NCI-H1105 (cell line): ENCODE measurements around the gene PDE6D.
A peak's percentile ranks its signal among the peaks of the same experiment; 100 is the strongest.

Experiments used
- DNase-seq: peaks from one replicate; lab custom pipeline; 2025; lab: John Stamatoyannopoulos, UW

Gene PDE6D

DNA sequence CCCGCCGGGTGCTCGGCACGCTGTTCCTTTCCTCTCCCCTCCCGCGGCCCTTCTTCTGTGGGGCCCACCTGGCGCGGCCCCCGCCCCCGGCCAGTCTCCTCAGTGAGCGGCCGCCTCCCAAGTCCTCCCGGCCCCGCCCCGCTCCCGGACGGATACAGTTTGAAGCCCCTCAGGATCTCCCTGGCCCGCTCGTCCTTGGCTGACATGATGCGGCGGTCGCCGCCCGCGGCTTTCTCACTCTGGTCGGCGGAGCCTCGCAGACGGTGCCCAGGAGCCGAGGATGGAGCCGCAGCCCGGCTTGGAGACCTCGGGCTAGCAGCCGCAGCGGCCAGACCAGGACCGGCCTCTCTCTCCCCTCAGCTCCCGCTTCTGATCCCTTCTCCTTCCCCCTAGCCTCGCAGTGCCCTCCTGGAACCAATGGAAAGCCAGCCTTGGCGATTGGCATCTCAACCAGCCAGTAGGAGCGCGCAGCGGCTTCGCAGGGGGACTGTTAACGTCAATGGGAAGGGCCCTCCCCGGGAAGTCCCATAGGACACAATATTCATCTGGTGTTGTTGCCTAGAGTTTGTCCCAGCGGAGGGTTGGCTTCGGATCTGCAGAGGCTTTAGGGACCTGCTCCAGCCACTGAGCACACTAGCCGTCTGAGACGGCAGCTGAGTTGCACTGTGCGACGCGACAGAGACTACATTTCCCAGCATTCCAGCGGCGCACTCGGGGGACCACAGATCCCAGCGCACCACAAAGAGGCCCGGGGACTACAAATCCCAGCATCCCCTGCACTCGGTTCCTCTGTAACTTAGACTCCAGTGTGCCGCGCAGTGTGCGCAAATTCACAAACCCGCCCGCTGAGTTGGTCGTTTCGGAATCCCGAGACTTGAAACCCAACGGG lies at the start of gene PDE6D:
PDE6D (minus strand) TSS at position 374 of the 889 bp plus-strand sequence; CDS start at position 206, 168 bp downstream.
- peak; percentile 80 for DNase-seq

DNA sequence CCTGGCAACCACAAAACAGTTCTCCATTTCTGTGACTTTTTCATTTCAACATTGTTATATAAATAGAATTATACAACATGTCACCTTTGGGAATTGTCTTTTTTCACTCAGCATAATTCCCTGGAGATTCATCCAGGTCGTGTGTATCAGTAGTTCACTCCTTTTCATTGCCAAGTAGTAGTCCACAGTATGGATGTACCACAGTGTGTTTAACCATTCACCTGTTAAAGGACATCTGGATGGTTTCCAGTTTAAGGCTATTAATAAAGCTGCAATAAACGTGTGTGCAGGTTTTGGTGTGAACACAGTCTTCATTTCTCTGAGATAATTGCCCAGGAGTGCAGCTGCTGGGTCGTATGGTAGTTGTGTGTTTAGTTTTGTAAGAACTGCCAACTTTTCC lies 40.8 kb upstream of the PDE6D start:
- DNase-seq = no peak

DNA sequence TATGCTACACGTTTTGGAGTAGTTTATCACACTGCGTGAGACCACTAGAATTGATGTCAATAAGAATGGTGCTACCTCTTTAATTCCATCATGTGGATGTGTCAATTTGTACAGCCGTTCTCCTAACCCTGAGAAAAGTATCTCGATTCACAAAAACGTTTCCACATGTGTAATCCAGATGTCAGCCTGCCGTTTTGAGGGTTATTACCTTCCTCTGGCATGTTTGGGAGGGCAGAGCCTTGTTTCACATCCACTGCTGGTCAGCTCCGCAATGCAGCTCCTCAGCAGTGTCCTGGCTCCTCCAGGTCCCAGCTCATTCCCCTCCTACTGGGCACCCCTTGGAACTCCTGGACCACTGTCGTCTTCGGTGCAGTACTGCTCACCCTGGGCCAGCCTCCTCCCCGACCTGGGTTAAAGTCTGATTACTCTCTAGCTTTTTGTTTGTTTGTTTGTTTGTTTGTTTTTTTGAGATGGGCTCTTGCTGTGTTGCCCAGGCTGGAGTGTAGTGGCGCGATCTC lies 39.8 kb upstream of the PDE6D start:
- DNase-seq = no peak

- no peak for DNase-seq
Observed at GRCh38 chr2:231819447-231820042, 38.5 kb upstream of the PDE6D start.

GRCh38 chr2:231816327-231817026 lies 35.4 kb upstream of the PDE6D start:
- DNase-seq = no peak

DNA sequence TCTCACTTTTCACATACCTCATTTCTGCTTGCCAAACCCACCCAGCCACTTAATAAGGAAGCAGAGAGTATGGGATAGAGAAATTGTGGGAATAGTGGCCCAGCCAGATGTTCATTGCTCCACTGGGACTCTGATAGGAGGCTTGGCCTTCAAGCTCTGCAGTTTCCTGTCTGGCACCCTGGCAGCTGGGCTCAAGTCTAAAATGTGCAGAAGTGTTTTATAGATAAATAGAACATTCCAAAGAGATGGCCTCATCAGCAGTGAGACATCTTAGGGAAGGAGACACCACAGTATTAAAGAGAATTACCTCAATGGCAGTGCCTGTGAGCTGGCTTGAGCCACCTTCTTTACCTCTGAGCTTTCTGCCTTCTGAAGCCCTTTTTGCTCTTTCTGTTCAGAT lies 29.8 kb upstream of the PDE6D start:
- DNase-seq = no peak

DNA sequence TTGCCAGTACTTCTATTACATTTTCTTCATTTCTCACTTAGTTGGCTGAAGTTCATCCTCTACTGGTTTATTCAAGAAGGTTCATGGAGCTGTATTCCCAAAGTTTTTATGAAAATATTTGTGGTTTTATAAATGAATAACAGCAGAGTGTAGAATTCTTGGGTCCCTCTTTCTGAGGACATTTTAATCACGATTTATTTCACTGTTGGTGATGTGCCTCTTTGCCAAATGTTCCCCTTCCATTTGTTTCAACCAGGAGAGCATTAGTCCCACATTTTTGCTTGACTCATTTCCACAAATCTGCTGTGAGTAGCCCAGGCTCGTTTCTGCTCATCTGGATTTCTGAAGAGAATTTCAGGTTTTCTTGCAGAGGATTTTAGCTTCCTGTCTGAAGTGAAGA lies 25.9 kb upstream of the PDE6D start:
- DNase-seq = no peak

- DNase-seq = no peak
Observed at GRCh38 chr2:231803501-231804138, 22.5 kb upstream of the PDE6D start.

- DNase-seq = peak; percentile 37
Observed at GRCh38 chr2:231800493-231801091, 19.5 kb upstream of the PDE6D start.

GRCh38 chr2:231795525-231796327 lies 14.6 kb upstream of the PDE6D start:
- DNase-seq = peak; percentile 72

GRCh38 chr2:231794383-231794782 lies 13.3 kb upstream of the PDE6D start:
- no peak for DNase-seq

GRCh38 chr2:231791107-231791506 lies 10.0 kb upstream of the PDE6D start:
- no peak for DNase-seq

GRCh38 chr2:231786917-231787292 lies 5.8 kb upstream of the PDE6D start:
- no peak for DNase-seq

DNA sequence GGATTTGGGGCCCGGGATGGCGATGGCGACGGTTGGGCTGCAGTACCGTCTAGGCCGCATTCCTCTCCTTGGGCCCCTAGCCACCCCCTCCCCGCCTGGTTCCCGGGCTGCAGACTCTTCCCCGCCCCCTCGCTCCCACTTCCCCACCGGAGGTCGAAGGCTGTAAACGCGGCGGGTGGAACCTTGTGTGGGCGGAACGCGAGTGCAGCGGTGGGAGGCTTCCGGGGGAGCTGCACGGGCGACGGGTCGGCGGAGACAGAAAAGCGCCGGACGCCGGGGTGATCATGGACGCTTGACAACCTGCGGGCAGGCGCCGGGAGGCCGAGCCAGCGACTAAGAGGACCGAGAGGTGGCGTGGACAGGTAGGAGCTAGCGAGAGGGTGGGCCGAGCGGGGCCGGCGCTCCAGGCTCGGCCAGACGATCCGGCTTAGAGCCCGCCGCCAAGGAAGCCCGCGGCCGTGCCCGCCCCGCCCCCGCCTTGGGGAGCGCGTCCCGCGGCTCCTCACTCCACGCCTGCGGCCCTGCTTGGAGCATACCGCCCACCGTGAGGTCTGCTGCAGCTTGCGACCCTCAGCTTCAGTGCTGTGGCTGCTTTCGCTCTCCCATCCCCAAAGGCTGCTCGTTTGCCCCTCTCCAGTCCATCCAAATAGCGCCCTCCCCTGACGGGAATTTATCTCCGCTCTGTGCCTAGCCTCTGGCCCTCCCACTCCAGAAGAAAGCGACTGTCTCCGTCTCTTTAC lies 5.3 kb upstream of the PDE6D start, which contains the start of gene COPS7B:
COPS7B (plus strand) TSS at position 269 of the 740 bp plus-strand sequence. CDS start 2,126 bp downstream, outside the sequence.
- peak; percentile 55 for DNase-seq

DNA sequence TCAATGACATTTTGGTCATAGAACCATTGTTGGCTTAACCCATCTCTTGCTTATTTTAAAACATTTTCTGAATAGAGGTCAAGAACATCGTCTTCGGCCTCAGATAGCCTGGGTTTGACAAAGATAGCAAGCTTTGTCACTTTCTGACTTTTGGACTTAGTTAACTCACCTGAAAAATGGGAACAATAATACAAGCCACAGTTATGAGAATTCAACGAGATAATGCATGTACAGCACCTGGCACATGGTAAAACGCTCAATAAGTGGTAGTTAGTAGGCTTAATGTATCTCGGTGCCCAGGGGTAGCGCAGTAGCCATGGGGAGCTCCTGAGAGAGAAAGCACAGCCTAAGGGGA lies 4.7 kb upstream of the PDE6D start:
- DNase-seq = no peak

DNA sequence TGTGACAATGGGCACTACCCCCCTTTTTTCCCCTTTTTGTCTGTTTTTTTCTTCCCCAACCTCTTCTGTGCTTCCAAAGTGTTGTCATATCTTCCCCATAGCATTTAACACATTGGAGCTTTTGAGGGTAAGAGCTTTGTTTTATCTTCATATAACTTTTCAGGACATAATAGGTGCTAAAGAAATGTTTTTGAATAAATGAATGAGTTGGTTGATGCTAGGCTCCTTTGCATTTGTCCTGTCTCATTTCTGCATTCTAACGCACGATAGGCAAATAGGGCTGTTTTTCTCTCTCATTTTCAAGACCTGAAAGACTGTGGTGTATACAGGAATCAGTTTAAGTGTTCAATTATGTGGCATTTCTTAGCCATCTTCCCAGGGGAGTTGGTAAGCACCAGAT lies 4.3 kb upstream of the PDE6D start:
- no peak for DNase-seq

DNA sequence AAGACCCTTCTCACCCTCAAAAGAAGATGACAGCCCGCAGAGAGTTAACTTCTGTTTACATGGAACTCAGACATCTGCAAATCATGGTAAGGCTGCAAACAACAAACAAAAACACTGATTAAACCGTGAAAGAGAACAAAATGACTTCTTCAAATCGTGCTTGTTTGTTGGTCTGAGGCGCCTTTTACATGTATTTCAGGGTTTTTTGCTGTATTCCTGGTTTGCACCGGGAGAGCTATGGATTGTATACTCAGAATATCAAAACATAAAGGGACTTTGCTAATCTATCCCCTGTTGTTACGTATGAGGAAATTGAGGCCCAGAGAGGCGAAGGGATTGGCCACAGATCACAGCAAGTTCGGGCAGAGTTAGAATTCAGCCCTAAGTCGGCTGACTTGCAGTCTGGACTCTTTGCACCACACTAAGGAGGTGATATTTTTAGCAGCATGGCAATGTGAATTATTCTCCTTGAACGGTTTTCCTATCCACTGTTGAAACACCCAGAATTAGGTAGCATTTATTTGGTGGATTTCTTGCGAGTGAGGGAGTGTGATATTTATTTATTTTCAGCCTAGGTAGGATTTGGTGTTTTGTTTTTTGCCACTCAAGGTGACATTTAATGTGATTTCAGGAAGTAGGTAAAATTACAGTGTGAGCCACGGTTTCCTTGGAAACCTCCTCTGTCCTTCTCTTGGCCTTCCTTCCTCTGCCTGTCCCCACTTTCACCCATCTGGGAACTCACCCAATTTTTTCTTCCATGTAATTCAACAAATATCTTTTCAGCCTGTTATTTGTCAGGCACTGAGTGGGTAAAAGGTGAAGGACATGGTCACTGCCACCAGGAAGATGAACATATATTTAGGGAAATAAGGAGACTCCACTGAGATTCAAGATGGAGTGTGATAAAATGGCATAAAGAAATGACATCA lies 980 bp upstream of the PDE6D start:
- no peak for DNase-seq

- DNase-seq = no peak
Observed at GRCh38 chr2:231780123-231780908, 766 bp downstream of the PDE6D start.
